Measurements from ENCODE around the gene CPNE9. TPM values are rescaled to one million over a fixed set of nuclear protein-coding genes. Genes with fewer than 3 reads are reported as not detected.
A peak's percentile ranks its signal among the peaks of the same experiment; 100 is the strongest.

Gene CPNE9
- total RNA-seq, 1 experiment from 2014 or later = not detected

DNA sequence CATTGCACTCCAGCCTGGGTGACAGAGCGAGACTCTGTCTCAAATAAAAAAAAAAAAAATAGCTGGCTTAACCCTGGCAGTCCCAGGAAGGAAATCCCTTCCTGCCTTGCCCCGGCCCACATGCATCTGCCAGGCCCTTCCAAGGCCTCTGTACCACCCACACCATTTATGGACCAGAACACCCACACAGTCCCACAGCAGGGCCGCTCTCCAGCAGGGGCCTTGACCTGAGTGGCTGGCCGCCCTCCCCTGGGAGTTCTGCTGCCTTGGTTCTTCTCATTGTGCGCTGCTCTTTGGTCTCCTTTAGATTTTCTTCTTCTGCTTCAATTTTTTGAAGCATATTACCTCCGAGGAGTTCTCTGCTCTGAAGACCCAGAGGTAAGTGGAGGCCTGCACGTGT is 16.1 kb upstream of the CPNE9 start:
- no peak for DNase-seq (ENCODE audit: low read depth)

DNA sequence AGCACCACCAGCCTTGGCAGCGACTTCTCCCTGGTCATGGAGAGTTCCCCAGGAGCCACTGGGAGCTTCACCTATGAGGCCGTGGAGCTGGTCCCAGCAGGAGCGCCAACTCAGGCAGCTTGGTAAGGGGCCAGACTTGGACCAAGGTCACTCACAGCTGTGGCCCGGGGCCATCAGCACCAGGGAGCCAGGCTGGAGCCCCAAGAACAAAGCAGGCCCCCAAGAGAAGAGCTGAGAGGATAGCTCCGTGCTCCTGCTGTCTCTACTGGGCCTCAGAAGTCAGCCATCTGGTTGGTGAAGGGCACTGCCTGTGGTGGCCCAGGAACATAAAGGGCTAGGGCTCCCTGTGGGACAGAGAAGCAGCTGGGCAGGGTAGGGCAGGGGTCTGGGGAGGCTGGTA is 14.7 kb upstream of the CPNE9 start:
- no peak for DNase-seq (ENCODE audit: low read depth)

DNA sequence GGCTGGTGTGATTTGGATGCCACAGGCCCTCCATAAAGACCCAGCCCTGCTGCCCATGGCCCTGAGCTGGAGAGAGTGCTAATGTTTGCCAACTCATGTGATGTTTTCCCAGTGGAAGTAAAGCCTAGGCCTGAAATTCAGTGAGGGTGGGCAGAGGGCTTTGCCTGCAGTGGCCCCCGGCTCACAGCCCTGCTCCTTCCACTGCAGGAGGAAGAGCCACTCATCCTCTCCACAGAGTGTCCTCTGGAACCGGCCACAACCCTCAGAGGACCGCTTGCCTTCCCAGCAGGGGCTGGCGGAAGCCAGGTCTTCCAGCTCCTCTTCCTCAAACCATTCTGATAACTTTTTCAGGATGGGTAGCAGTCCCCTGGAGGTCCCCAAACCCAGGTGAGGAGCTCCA is 13.9 kb upstream of the CPNE9 start:
- no peak for DNase-seq (ENCODE audit: low read depth)

DNA sequence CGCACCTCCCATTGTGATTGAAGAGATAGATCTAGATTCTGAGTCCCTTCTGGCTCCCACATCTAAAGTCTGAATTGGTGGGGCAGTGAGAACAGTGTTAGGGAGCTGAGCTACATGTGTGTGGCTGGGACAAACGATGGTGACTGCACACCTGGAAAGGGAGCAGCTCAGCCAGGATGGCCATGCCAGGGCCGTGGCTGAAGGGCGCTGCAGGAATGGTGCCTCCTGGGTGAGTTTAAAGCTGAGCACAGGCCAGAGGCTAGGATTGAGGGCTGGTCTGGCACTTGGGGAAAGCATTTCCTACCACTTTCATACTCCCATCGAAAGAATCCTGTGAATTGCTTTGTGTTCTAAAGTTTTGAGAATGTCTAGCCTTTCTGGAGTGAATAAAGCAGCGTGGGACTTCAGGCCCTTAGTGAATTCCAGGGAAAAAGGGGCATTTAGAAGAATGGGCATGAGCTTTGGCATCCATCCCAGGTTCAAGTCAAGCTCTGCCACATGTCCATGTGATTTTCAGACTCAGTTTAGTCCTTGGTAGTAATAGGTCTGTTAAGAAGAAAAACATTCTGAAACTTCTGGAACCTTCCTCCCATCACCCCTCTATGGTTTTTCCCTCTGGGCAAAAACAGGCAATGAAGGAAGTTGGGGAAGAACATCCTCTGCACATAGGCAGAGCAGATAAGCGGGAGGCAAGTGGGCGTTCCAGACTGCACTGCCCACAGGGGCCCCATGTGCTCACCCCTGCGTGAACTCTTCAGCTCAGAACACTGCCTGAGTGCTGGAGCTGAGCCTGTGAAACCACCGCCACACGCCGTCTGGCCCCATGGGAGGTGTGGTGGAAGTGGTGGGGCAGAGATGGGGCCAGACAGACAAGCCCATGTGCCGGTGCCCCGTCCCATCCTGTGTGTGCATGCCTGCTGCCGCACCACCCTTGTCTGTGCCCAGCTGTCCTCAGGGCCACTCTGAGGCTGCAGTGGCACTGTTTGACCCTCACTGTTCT is 12.9 kb upstream of the CPNE9 start:
- no peak for DNase-seq (ENCODE audit: low read depth)

DNA sequence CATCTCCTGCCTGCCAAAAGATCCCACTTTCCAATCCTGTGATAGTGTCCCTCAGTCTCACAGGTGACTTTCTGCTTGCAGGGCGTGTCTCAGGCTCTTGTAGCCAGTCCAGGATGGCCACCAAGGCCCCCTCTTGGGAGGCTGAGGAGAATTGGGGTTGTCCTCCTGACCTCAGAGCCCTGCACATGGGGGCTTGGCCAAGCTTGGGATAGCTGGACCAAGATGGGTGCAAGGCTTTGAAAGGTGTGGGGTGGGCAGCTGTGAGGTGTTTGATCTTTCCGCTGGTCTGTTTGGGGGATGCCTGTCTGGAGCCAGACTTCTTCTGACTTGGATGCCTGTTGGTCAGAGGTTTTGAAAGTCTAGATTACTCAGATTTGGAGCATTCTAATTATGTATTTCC is 12.0 kb upstream of the CPNE9 start:
- no peak for DNase-seq (ENCODE audit: low read depth)

DNA sequence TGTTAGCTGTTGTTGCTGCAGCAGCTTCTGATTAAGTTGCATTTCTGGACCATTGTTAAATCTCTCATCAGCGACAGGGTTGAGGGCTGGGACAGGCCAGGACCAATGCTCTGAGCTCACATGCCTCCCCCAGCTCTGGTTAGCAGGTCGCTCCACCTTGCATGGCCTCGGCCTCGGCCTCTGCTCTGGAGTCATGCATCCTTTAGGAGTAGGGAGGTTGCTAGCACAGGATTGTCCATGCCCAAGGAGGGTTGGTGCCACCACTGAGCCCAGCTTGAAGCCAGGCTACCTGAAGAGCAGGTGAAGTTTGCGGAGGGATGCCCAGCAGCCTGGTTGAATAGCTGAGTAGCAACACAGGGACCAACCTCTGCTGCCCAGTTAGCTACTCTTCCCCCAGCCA is 11.2 kb upstream of the CPNE9 start:
- DNase-seq (ENCODE audit: low read depth) = no peak

DNA sequence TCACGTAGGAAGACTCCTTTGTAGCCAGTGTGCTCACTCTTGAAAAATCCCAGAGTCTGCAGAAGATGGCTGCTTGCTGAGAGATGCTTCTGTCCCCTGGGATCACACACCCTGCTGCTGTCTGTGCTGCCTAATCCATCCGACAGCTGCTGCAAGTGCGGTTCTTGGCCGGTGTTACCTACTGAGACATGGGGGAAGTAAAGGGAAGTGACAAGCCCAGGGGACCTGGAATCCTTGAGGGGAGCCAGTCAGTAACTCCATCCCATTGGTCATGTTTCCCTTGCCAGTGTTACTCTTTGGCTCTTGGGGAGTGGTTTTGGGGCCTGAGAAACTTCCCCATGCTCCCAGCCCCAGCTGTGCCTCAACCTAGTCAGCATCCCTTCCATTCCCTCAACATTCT is 8.3 kb upstream of the CPNE9 start:
- DNase-seq (ENCODE audit: low read depth) = no peak

DNA sequence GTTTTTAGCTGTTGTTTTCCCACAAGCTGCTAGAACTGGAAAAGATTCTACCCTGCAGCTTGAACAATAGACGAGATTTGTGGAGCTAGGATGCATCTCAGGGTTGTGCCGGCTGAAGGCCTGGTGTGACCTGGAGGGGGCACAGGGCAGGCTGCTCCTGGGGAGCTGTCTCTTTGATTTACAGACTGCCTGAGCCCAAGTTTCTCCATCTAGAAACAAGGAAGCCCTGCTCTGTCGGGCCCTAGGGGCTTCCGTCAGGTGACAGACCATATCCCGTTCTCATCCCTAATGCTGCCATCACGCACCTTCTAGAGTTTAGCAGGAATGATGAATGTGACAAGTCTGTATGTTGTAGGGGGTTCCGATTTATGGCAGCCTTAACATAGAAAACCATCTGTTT is 7.9 kb upstream of the CPNE9 start:
- DNase-seq (ENCODE audit: low read depth) = no peak

DNA sequence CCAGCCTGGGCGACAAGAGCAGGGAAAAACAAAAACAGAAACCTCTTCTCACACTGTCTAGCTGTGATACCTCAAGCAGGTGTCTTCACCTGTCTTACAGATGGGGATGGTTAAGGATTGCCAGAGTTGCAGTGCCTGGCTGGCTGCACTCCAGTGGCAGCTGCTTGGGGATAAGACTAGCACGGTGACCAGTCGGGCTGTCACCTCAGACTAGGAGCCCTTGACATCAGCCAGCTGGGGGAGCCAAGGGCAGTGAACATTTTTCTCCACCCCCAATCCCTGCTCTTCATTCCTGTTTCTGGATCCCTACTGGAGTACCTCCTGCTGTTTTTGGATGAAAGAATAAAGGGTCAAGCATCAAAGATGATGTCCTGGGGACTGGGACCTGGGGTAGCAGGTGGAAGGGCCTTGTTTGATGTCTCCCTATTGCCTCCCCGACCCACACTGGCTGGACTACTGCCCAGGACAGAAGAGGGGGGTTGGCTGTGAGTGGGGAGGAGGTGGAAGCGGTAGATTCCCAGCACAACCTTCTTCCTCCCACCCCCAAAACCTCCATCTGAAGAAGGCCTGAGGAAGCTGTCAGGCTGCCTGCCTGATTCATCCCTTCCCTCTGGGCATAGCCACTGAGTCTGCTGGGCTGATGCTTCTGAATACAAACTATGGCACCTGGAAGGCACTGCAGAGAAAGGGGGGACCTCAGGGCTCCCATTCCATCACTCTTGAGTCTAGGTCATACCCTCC is 7.0 kb upstream of the CPNE9 start:
- no peak for DNase-seq (ENCODE audit: low read depth)

DNA sequence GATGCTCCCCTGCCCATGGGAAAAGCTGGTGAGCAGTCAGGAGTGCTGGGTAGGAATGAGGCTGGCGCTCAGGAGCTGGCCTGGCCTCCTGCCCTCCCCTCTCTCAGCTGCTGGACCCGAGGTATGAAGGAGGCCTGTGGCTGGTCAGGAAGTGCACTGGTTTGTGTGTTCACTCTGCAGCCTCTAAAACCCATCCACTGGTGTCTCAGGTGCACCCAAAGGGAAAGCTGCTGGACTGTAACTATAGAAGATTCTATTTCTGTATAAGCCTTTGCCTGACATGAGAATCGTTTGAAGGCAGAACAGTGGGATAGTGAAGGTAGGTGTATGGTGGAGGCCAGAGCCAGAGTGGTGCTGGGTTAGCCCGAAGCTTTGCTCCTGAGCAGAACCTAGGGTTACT is 5.7 kb upstream of the CPNE9 start:
- DNase-seq (ENCODE audit: low read depth) = no peak

DNA sequence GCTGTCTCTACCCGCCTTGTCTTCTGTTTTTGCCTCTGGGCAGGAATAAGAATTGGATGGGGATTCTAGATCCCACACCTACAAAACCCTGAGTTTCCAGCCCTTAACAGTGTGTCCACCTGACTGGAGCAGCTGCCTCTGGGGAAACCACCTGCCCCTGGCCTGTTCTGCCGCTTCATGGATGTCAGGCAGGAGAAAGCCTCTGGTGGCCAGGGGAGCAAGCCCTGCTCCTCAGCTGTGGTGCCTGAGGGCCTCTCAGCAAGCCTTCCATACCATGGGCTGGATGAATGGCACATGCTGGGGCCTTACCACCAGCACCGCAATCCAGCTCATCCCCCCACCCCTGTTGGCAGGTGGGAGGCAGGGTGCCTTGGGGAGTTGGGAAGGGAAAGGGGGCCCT is 5.3 kb upstream of the CPNE9 start:
- DNase-seq (ENCODE audit: low read depth) = no peak

DNA sequence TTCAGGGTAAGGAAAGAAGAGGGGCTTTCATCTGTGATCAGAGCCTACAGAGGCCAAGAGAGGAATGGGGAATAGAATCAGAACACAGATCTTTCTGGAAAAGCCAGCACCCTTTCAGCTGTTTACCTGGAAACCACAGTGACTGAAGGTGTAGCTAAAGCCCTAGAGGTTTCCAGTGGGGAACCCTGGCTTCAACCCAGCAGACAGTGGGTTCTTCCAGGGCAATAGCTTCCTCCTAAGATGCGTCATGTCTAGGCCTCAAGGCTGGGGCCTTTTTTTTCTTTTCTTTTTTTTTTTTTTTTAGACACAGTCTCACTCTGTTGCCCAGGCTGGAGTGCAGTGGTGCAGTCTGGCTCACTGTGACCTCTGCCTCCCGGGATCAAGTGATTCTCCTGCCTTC is 3.1 kb upstream of the CPNE9 start:
- DNase-seq (ENCODE audit: low read depth) = peak; percentile 17

DNA sequence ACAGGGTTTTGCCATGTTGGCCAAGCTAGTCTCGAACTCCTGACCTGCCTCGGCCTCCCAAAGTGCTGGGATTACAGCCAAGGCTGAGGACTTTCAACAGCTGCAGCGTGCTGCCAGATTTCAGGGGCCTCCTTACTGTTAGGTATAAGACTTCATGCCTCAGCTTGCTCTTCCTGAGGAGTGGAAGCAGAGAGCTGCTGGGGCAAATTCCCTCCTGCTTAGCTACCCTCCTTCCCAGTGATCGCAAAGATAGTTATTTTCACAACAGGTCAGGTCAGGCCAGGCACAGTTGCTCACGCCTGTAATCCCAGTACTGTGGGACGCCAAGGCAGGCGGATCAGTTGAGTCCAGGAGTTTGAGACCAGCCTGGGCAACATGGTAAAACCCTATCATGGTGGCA is 2.6 kb upstream of the CPNE9 start:
- DNase-seq (ENCODE audit: low read depth) = no peak

DNA sequence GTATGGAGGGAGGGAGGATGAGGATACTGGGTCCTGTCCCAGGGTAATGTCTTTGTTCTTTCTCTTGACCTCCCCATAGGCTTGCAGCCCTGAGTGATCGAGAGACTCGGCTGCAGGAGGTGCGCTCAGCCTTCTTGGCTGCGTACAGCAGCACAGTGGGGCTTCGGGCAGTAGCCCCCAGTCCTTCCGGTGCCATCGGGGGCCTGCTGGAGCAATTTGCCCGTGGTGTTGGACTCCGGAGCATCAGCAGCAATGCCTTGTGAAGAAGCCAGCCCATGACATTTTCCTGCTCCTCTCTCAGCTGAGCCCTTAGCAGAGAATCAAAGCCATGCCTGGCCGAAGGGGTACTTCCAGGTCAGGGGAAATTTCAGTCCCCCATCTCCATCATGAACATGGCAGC is 1.9 kb upstream of the CPNE9 start:
- no peak for DNase-seq (ENCODE audit: low read depth)

DNA sequence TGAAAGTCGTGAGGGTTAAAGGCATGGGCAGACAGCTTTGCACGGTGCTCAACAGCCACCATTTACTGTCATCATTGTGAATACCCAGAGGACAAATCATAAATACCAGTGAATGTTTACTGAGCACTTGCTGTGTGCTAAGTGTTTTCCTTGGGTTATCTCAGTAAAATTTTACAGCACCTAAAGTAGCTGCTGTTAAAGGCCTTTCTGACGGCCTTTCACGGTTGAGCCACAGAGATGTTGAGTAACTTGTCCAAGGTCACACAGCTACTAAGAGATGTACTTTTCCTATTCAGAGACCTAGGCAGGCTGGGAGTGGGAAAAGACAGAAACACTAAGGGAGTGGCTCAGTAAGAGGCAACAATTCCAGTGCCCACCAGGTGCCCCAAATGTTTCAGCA is 393 bp upstream of the CPNE9 start:
- DNase-seq (ENCODE audit: low read depth) = no peak

DNA sequence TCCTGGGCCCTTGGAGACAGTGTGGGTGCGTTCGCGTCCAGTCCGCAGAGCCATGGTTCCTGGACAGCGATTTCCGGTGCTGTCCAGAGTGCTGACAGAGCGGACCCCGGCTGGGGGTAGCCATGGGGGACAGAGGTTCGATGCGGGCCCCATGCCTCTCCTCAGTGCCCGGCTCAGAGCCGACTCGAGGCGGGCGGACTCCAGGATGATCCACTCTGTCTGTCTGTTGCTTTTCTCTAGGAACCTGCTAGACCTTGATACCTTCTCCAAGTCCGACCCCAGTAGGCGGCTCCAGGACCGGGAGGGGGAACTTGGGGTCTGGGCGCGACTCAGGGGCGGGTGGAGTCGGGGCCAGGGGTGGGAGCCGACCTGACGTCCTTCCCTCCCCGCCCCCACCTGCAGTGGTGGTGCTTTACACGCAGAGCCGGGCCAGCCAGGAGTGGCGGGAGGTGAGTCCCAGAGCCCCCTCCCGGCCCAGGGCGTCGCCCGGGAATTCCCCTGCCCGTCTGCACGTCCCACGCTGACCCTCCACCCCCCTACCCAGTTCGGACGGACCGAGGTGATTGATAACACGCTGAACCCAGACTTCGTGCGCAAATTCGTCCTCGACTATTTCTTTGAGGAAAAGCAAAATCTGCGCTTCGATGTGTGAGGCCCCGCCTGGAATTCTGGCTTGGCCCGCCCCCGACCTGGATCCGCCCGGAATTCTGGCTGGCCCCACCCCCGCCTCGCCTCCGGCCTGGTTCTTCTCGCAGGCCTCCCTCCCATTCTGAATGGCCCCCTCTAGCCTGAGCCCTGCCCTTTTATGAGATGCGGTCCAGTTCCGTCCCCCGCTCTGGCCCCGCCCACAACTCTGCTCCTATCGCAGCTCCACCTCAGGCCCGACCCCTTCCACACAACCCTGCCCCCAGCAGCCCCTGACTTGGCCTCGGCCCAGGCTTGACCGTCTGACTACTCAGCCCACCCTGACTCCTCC is 1.0 kb downstream of the CPNE9 start:
- DNase-seq (ENCODE audit: low read depth) = peak; percentile 21

DNA sequence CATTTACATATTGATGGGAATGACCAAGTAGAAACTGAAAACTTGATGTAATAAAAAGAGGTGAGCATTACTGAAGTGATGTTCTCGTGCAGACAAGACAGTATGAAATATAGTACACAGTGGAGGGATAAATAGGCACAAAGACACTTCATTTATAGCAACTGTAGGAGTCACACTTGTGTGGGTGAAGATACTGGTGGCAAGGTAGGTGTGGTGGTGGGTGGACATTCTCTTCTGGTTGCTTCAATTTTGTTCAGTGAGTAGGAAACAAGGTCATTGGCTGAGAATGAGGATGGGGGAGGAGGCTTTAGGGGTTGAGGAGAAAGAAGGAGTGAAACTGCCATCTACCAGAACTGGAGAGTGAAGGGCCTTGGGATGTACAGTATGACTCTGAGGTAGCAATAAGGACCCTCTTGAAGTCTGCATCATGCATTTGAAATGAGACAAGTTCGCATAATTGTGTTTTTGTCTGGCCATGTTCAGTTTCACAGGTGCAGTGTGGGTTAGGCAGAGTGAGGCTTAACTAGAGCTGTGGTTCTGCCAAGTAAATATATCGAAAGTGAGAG is 6.6 kb downstream of the CPNE9 start:
- DNase-seq (ENCODE audit: low read depth) = no peak

DNA sequence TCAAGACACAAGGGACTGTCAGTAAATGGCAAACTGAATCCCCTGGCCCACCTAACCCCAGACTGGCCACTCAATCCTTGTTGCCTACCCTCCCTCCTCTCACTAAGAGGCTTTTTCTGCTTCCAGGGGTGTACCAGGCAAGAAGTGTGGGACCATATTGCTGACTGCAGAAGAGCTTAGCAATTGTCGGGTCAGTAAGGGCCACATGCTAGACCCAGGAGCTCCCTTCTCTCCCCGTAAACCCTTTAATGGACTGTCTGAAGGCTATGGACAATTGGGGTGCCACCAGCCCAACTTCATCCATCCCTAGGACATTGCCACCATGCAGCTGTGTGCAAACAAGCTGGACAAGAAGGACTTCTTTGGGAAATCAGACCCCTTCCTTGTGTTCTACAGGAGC is 8.8 kb downstream of the CPNE9 start:
- no peak for DNase-seq (ENCODE audit: low read depth)

DNA sequence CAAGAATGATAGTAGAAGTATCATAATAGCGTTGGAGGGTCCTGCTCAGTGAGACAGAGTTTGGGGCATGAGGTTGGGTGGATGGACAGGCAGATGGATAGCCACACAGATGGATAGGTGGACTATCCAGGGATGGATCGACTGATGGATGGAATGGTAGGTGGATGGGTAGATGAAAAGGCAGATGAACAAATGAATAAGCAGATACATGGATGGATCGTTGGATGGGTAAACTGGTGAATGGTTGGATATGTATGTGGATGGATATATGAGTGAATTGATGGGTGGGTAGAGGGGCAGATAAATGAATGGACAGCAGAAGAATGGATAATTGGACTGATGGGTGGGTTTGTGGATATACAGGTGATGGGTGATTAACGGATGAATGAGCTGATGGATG is 9.5 kb downstream of the CPNE9 start:
- DNase-seq (ENCODE audit: low read depth) = no peak

DNA sequence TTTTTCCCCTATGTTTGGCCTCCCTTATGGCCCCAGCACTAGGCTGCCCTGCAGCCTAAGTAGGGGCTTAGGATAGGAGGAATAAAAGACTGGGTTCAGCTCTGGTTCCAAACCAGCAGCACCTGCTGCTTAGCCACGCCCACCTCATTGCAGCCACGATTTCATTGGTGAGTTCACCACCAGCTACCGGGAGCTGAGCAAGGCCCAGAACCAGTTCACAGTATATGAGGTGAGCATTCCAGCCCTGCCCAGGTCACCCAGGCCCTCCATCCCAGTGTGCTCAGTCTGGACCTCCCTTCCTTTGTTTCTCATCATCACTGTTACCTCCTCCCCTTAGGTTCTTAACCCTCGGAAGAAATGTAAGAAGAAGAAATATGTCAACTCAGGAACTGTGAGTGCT is 11.5 kb downstream of the CPNE9 start:
- DNase-seq (ENCODE audit: low read depth) = no peak

DNA sequence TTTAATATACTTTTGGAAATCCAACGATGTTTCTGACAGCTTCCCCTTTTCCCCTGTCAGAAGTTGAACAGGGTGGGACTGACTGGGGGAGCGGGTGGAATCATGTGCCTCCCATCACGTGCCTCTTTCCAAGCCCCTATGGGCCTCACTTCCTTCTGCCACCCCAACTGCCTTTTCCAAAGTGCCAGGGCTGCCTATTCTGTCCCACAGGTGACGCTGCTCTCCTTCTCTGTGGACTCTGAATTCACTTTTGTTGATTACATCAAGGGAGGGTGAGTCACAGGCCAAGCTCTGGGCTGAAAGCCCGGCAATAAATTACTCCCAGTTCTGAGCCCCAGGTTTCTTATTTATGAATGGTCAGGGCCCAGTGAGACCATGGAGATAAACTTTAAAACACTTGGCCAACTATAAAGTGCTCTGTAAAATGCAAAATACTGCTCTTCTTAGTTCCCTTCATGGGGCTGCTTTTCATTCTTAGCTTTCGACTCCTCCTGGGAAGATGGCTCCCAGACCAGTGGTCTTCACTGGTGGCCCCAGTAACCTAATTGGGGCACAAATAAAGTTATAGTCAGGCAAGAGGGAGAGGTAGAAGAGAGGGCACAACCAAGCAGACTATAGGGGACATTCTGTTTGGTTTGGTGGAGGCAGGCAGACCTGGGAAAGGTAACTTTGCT is 12.3 kb downstream of the CPNE9 start:
- peak; percentile 88 for DNase-seq (ENCODE audit: low read depth)

All from M059J (cell line).